ENCODE results near the gene GBA2.

The GBA2 gene

DNA sequence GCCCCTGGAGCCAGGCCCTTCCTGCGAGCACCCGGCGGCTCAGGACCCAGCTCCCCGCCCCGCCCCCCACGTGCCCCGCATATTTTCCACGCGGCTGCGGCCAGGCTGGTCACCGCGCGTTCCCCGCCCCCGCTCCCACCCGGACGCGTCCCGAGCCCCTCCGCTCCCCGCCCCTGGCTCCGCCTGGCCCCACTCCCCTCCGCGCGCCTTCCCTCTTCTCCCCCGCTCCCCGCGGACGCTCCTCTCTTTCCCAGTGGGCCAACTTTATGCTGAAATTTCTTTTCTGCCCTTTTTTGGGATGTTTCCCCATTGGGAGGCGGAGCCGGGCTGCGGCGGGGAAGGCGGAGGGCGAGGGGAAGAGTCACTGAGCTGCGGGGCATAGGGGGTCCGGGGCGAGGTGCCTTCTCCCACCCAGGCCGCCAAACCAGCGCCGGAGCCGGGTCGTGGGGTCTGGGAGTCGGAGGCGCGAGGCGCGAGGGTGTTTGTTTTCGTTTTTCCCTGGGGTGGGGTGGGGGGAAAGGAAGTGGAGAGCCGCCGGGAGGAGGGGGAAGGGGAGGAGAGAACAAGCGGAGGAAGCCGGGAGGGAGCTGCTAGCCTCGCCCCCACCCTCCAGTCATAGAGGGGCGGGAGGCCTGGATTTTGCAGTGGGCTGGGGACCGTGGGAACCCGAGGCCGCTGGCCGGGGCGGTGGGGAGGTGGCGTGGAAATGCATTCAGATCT lies 58.3 kb downstream of the GBA2 start:
- DNase-seq (ENCODE audit: low spot score) = peak; percentile 79

- no peak for DNase-seq (ENCODE audit: low spot score)
Observed at GRCh38 chr9:35690294-35690613, 58.8 kb downstream of the GBA2 start.

GRCh38 chr9:35689542-35690293 lies 59.3 kb downstream of the GBA2 start, which contains the start of gene TPM2:
TPM2 (minus strand) TSS chr9:35689925; CDS start chr9:35689817, 108 bp downstream.
- DNase-seq (ENCODE audit: low spot score) = peak; percentile 83

- no peak for DNase-seq (ENCODE audit: low spot score)
Observed at GRCh38 chr9:35688558-35689541, 60.2 kb downstream of the GBA2 start.

GRCh38 chr9:35687972-35688557 lies 61.0 kb downstream of the GBA2 start:
- no peak for DNase-seq (ENCODE audit: low spot score)

- no peak for DNase-seq (ENCODE audit: low spot score)
Observed at GRCh38 chr9:35687306-35687705, 61.7 kb downstream of the GBA2 start.

Measured in ecto neural progenitor cell (in vitro differentiated cells).